ENCODE data around the gene TMEM106C.

- TF ChIP-seq EZH2 (IDR thresholded peaks at IDR 0.05; ENCODE audit: insufficient read depth, poor library complexity, severe bottlenecking) = no peak
- no peak for TF ChIP-seq EZH2phosphoT487 (IDR thresholded peaks at IDR 0.05; ENCODE audit: insufficient read depth, low read depth)
These were observed 32.2 kb upstream of the TMEM106C start for GRCh38 chr12:47931187-47931586.

All from GM23248 (cell line).